ENCODE measurements around the gene TRPC6.

GRCh38 chr11:101439488-101439887, 144.3 kb downstream of the TRPC6 start:
- TF ChIP-seq CTCF (conservative IDR thresholded peaks at IDR 0.05 in 1 of 2, IDR thresholded peaks at IDR 0.05 in 1 of 2; ENCODE audit: low read depth in 1 of 2, low read length in 2 of 2) (no peak), EZH2 (IDR thresholded peaks at IDR 0.05; ENCODE audit: low read length, missing control alignments) (no peak)
